Ishikawa (cell line): ENCODE data around the gene FPR2.

Experiments
- CEBPB ChIP-seq: IDR thresholded peaks from 2 replicates; pipeline ENCODE4 v1.6.1; 2012
- CREB1 ChIP-seq: IDR thresholded peaks from 2 replicates; pipeline ENCODE4 v1.6.1; 2012; ENCODE audit warnings: low read depth
- EGR1 ChIP-seq: IDR thresholded peaks from 2 replicates; pipeline ENCODE4 v1.6.1; 2012
- EP300 ChIP-seq: IDR thresholded peaks from 2 replicates; pipeline ENCODE4 v1.6.1; 2012; ENCODE audit warnings: borderline replicate concordance
- FOXM1 ChIP-seq: IDR thresholded peaks from 2 replicates; pipeline ENCODE4 v1.6.1; 2012; ENCODE audit warnings: low read depth, borderline replicate concordance
- NFIC ChIP-seq: IDR thresholded peaks from 2 replicates; pipeline ENCODE4 v1.6.1; 2012
- RAD21 ChIP-seq: IDR thresholded peaks from 2 replicates; pipeline ENCODE4 v1.6.1; 2012; ENCODE audit warnings: low read depth
- TAF1 ChIP-seq: IDR thresholded peaks from 2 replicates; pipeline ENCODE4 v1.6.1; 2012; ENCODE audit warnings: low read depth, mild to moderate bottlenecking
- TCF12 ChIP-seq: IDR thresholded peaks from 2 replicates; pipeline ENCODE4 v1.6.1; 2012; ENCODE audit warnings: low read depth
- TEAD4 ChIP-seq: IDR thresholded peaks from 2 replicates; pipeline ENCODE4 v1.6.1; 2012
- YY1 ChIP-seq: IDR thresholded peaks from 2 replicates; pipeline ENCODE4 v1.6.1; 2012; ENCODE audit warnings: low read depth
- TF ChIP-seq, protein P1 (sequence below): IDR thresholded peaks from 2 replicates; pipeline ENCODE4 v1.6.1; 2012
- TF ChIP-seq, protein P2 (sequence below): IDR thresholded peaks from 2 replicates; pipeline ENCODE4 v1.6.1; 2012
- TF ChIP-seq, protein P3 (sequence below): IDR thresholded peaks from 2 replicates; pipeline ENCODE4 v1.6.1; 2012; ENCODE audit warnings: low read depth, mild to moderate bottlenecking

DNA sequence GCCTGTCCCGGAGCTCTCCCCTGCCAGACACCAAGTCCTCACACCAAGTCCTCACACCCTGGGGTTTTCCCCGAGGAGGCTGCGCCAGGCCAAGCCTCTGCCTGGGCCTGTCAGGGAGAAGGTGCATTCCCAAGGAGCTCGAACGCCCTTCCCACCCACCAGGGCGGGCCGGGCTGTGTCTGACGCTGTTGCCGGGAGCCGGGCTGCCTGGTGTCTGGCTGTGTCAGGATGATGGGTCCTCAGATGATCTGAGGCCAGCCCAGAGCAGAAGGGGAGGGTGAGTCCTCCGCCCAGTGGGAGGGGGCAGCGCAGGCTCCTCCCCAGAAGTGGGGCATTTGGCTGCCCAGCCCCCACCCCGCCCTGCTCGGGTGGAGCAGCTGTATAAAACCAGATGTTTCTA lies 34.9 kb upstream of the FPR2 start:
- TF ChIP-seq, protein P1, sequence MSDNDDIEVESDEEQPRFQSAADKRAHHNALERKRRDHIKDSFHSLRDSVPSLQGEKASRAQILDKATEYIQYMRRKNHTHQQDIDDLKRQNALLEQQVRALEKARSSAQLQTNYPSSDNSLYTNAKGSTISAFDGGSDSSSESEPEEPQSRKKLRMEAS, result no peak
- no peak for TF ChIP-seq EGR1
- TF ChIP-seq TAF1, result no peak
- TF ChIP-seq NFIC, result no peak
- TF ChIP-seq, protein P2, sequence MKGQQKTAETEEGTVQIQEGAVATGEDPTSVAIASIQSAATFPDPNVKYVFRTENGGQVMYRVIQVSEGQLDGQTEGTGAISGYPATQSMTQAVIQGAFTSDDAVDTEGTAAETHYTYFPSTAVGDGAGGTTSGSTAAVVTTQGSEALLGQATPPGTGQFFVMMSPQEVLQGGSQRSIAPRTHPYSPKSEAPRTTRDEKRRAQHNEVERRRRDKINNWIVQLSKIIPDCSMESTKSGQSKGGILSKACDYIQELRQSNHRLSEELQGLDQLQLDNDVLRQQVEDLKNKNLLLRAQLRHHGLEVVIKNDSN, result no peak
- TF ChIP-seq CREB1, result no peak
- TF ChIP-seq CEBPB, result no peak
- TF ChIP-seq RAD21, result no peak
- no peak for TF ChIP-seq TEAD4
- TF ChIP-seq, protein P3, sequence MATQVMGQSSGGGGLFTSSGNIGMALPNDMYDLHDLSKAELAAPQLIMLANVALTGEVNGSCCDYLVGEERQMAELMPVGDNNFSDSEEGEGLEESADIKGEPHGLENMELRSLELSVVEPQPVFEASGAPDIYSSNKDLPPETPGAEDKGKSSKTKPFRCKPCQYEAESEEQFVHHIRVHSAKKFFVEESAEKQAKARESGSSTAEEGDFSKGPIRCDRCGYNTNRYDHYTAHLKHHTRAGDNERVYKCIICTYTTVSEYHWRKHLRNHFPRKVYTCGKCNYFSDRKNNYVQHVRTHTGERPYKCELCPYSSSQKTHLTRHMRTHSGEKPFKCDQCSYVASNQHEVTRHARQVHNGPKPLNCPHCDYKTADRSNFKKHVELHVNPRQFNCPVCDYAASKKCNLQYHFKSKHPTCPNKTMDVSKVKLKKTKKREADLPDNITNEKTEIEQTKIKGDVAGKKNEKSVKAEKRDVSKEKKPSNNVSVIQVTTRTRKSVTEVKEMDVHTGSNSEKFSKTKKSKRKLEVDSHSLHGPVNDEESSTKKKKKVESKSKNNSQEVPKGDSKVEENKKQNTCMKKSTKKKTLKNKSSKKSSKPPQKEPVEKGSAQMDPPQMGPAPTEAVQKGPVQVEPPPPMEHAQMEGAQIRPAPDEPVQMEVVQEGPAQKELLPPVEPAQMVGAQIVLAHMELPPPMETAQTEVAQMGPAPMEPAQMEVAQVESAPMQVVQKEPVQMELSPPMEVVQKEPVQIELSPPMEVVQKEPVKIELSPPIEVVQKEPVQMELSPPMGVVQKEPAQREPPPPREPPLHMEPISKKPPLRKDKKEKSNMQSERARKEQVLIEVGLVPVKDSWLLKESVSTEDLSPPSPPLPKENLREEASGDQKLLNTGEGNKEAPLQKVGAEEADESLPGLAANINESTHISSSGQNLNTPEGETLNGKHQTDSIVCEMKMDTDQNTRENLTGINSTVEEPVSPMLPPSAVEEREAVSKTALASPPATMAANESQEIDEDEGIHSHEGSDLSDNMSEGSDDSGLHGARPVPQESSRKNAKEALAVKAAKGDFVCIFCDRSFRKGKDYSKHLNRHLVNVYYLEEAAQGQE, result no peak
- TF ChIP-seq YY1, result no peak
- no peak for TF ChIP-seq EP300
- no peak for TF ChIP-seq TCF12
- no peak for TF ChIP-seq FOXM1
